HG03159 (cell line): ENCODE data around the gene RPTOR.

Experiments
- ATAC-seq: cut with Tn5 transposase; IDR thresholded peaks from one replicate; pipeline ENCODE4 v1.9.1; 2021; ENCODE audit warnings: mild to moderate bottlenecking, moderate library complexity; ENCODE audit not compliant: unreplicated experiment

Gene RPTOR

GRCh38 chr17:80948019-80948975 is 403.7 kb downstream of the RPTOR start:
- ATAC-seq, result no peak

DNA sequence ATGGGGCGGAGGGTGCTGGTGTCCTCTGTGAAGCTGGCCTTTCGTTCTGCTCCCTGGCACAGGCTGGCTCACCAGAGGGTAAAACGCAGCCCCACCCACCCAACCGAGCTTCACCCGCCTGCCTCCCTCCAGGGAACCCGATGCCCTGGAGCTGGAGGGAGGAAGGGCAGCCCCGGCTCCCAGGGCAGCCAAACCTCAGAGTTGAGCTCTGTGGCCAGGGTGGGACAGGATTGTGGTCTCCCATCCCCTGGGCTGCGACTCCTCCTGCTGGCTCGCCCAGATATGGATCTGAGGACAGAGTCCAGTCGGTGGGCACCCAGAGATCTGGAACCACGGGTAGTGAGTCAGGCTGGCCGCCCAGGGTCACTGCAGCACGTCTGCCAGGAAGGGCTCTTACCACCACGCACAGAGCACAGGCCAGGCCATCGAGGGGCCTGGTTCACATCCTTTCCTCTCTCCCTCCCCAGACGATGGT is 404.4 kb downstream of the RPTOR start:
- ATAC-seq, result no peak

- no peak for ATAC-seq
Observed at GRCh38 chr17:80949451-80950421, 405.1 kb downstream of the RPTOR start.

GRCh38 chr17:80950466-80951120 is 406.0 kb downstream of the RPTOR start:
- no peak for ATAC-seq

DNA sequence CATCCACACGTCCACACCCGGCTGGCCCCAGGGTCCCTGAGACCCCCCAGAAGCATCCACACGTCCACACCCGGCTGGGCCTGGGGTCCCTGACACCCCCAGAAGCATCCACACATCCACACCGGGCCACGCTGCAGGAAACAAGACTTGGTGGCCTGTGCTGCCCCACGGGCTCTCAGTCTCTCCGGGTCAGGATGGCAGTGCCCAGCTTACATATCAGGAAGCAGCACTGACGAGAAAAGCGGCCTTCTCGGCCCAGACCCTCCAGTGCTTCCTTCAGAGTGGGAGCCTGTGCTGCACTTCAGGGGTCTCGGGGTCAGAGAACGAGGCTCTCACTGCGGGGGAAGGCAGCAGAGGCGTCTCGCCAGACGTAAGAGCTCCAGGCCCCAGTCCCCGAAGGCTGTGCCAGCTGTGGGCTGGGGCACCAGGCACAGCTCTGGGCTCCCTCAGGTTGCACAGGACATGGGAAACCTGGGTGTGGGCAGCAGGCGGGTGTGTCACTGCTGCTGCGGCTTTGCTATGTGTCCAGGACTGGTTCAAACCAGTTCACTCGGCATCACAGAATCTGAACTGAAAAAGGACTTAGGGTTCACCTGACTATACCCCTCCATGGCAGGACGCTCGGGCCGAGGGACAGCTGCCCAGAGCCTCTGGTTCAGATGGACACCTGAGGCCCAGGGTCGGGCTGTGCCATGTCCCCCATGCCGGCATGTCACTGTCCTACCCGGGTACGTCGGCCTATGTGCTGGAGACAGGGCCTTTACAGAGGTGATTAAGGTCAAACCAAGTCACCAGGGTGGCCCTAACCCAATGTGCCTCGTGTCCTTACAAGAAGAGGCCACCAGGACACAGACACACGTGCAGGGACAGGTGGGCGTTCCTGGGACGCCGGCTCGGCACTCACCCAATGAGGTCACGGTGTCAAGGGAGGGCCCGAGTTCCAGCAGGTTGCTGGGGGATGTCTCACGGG is 406.8 kb downstream of the RPTOR start:
- ATAC-seq, result no peak

DNA sequence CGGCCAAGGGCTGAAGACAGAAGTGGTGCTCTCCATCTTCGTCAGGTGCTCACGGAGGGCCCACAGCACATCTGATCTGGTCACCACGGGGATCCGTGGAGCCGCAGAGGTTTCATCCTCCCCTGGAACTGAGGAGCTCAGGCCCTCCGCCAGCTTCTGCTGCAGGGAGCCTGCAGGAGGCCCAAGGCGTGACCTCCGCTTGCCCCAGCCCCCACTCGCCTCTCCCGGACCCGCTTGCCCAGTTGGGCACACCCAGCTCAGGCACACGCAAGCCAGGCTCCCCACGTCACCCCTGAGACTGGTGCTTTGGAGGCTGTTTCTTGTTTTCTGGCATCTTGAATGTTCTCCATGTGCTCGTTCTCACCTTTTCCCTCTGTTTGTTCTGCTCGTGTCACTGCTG is 407.7 kb downstream of the RPTOR start:
- no peak for ATAC-seq

DNA sequence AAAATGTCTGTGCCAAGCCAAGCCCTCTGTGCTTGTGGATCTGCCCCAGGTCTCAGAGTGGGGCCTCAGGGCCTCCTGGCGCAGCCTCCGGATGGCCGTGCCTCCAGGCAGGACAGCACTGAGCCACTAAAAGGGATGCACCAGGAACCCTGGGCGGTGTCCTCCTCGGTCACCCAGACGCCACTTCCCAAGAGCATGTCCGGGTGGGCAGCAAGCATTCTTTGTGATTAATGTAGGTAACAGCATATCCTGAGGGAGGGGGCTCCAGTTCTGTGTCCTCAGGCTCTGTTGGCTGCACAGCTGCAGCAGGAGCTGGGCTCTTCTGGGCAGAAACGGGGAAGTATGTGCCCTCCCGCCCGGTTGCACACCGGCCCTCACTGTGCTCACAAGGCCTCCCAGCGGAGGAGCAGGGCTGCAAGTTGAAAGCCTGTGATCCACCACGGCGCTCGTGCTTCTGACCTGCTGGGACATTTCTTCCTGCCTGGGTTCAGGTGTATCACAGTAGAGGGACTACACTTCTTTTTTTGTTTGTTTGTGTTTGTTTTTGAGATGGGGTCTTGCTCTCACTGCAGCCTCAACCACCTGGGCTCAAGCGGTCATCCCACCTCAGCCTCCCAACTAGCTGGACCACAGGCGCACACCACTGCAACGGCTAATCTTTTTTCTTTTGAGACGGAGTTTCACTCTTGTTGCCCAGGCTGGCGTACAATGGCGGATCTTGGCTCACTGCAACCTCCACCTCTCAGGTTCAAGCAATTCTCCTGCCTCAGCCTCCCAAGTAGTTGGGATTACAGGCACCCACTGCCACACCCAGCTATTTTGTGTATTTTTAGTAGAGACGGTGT is 409.1 kb downstream of the RPTOR start:
- ATAC-seq, result no peak

- no peak for ATAC-seq
Observed at GRCh38 chr17:80955078-80955477, 410.4 kb downstream of the RPTOR start.

DNA sequence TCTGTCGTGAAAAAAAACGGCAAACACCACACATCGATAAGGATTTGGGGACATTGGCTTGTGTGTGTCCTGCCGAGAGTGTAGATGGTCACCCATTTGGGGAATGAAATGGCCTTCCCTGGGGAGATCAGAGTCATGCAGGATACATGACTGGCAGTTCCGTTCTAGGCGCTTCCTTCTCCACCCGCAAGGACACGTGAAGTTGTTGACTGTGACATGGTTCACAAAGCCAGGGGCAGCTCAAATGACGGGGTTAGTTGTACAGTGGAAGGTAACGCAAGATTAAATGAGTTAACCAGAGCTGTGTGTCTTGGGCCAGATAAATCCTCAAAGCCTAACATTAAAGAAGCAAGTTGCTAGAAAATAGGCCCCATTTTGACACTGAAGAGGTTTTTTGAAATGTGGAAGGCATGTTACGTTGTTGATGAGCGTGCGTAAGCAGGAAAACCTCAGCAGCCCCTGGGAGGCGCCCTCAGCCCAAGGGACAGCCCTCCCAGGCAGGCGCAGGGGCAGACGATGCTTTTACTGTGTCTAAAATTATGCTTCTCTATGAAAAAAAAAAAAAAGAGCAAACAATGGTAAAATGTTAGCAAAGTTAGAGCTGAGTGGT is 411.1 kb downstream of the RPTOR start:
- ATAC-seq, result no peak

DNA sequence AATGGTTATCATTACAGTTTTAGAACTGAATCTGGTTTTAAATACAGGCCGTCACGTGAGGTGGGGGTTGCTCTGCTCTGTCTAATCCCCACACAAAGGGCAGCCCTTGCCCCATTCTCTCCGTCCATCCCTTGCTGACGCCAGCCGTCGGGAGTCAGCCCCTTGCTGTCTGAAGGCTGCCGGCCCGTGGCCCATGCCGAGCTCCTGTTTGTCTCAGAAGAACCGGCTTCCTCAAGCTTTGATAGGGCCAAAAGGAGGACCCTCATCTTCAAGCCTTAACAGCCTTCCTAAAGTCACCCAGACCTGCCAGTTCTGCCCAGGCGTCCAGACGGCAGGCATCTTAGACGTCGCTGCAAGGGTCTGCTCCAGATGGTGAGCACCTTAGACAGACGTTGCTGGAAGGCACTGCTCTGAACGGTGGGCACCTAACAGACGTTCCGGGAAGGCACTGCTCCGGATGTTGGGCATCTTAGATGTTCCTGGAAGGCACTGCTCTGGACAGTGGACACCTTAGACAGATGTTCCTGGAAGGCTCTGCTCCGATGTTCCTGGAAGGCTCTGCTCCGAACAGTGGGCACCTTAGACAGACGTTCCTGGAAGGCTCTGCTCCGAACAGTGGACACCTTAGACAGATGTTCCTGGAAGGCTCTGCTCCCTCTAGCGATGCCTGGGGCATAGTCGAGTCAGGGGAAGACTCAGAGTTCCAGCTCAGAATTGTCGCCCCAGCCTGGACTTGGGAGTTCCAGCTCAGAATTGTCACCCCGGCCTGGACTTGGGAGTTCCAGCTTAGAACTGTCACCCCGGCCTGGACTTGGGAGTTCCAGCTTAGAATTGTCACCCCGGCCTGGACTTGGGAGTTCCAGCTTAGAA is 411.9 kb downstream of the RPTOR start:
- no peak for ATAC-seq

- ATAC-seq, result no peak
Observed at GRCh38 chr17:80957461-80957941, 412.9 kb downstream of the RPTOR start.

GRCh38 chr17:80959330-80960036 is 414.8 kb downstream of the RPTOR start:
- no peak for ATAC-seq

DNA sequence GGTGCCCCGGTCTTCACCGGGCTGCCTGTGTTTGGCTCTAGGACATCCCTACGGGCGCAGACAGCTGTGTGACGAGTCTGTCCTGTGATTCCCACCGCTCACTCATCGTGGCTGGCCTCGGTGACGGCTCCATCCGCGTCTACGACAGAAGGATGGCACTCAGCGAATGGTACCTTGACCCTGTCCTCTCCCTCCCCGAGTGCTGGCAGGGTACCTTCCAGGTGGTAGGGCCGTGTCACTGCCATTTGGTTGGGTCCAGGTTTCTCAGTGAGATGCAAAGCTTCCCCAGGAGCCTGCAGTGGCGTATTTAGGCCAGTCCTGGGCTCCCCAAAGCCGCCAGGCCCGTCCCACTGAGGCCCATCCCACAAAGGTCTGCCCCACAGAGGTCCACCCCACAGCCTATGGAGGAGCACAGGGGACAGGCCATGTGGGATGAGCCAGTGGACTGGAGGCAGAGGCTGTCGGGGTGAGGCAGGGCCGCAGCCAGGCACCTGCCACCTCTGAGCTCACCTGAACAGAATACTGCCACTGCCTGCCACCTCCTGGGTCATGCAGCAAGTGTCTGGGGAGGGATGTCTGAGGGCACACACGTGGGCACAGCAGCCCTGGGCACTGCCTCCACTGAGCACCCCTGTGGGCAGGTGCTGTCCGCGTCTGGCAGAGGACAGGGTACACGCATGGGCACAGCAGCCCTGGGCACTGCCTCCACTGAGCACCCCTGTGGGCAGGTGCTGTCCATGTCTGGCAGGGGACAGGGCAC is 415.6 kb downstream of the RPTOR start:
- ATAC-seq, result no peak

GRCh38 chr17:80960797-80961452 is 416.3 kb downstream of the RPTOR start:
- no peak for ATAC-seq

GRCh38 chr17:80961541-80962330 is 417.1 kb downstream of the RPTOR start:
- ATAC-seq, result no peak
